CD4-positive, alpha-beta T cell (primary cell): ENCODE data around the gene ZFYVE1. TPM values are rescaled to one million over a fixed set of nuclear protein-coding genes. Genes with fewer than 3 reads are reported as not detected.

ENCODE experiments used
- ATAC-seq: fragments of 200-7000 bp; cut with Tn5 transposase; one replicate; pipeline ENCODE4 v1.10.0; 2022; ENCODE audit warnings: mild to moderate bottlenecking; ENCODE audit not compliant: poor library complexity
- CTCF ChIA-PET: fragments of 350-600 bp; sonication (Branson Sonifier 250); formaldehyde crosslinking; loops from one replicate; lab custom pipeline; 2021; ENCODE audit warnings: antibody characterized with exemption, inconsistent platforms; lab: Charles Lee
- POLR2A ChIA-PET: fragments of 350-600 bp; sonication (Branson Sonifier 250); formaldehyde crosslinking; loops from one replicate; lab custom pipeline; 2021; ENCODE audit warnings: antibody characterized with exemption, inconsistent platforms; lab: Charles Lee
- DNase-seq, 14 experiments: peaks; one replicate each; pipeline ENCODE4 v3.0.0-alpha.2; 2013 to 2020; ENCODE audit warnings: mixed read lengths in 2 of 14
- H3K27ac ChIP-seq, 2 donors: one replicate each; pipeline versions ENCODE4 v1.5.1 to v1.7.0; 2013; ENCODE audit warnings: low read length in 2 of 2, low read depth in 1 of 2, mild to moderate bottlenecking in 1 of 2
- H3K27me3 ChIP-seq, 2 experiments: 1 replicate in 1 of 2; 2 replicates in 1 of 2; pipeline versions ENCODE4 v1.6.1 to v1.7.0; 2013; ENCODE audit warnings: low read length in 2 of 2, control low read depth in 1 of 2, mild to moderate bottlenecking in 1 of 2, moderate library complexity in 1 of 2; ENCODE audit not compliant: insufficient read depth in 2 of 2, control insufficient read depth in 1 of 2
- H3K36me3 ChIP-seq: one replicate; pipeline ENCODE4 v1.6.1; 2013; ENCODE audit warnings: low read length, control low read depth; ENCODE audit not compliant: insufficient read depth
- H3K4me1 ChIP-seq: one replicate; pipeline ENCODE4 v1.6.1; 2013; ENCODE audit warnings: low read length, control low read depth; ENCODE audit not compliant: insufficient read depth
- H3K4me3 ChIP-seq: one replicate; pipeline ENCODE4 v1.5.1; 2013; ENCODE audit warnings: mild to moderate bottlenecking, low read length, moderate library complexity
- H3K9me3 ChIP-seq, 2 experiments: 1 replicate in 1 of 2; 2 replicates in 1 of 2; pipeline versions ENCODE4 v1.6.1 to v1.7.0; 2013; ENCODE audit warnings: low read length in 2 of 2, mild to moderate bottlenecking in 2 of 2, control low read depth in 1 of 2, moderate library complexity in 1 of 2; ENCODE audit not compliant: control insufficient read depth in 1 of 2, insufficient read depth in 1 of 2
- H3K27ac Mint-ChIP-seq: one replicate; pipeline ENCODE4 v1.8.0; 2020; ENCODE audit warnings: mixed read lengths
- H3K27me3 Mint-ChIP-seq: one replicate; pipeline ENCODE4 v1.8.0; 2021; ENCODE audit warnings: mixed read lengths
- H3K36me3 Mint-ChIP-seq: one replicate; pipeline ENCODE4 v1.8.0; 2021; ENCODE audit warnings: low read depth, mixed read lengths
- H3K4me1 Mint-ChIP-seq: one replicate; pipeline ENCODE4 v1.8.0; 2021; ENCODE audit warnings: low read depth, mixed read lengths
- H3K4me3 Mint-ChIP-seq: one replicate; pipeline ENCODE4 v1.8.0; 2020; ENCODE audit warnings: mild to moderate bottlenecking, mixed read lengths
- H3K9me3 Mint-ChIP-seq: one replicate; pipeline ENCODE4 v1.8.0; 2020; ENCODE audit warnings: mixed read lengths
- CTCF ChIP-seq: fragments of 200-600 bp; IDR thresholded peaks from one replicate; pipeline ENCODE4 v1.8.0; 2022; ENCODE audit warnings: antibody characterized with exemption, mild to moderate bottlenecking
- intact Hi-C, 2 experiments: fragments of 100-400 bp; cut with DNase I in 1 of 2; cut with micrococcal nuclease in 1 of 2; formaldehyde crosslinking; loops; one replicate each; pipeline versions ENCODE4 v1.15.1 to v1.9.0; 2023 to 2025; cut with DNase I, micrococcal nuclease
- total RNA-seq, 174 experiments: library from RNA in 2 of 174; stranded (reverse) in 2 of 174; gene quantifications; one replicate each; pipeline ENCODE4 v1.2.3 and lab custom pipeline; 2021 to 2026

Gene ZFYVE1
- total RNA-seq, 2 experiments from 2014 or later = 9.3 to 10.9 TPM

DNA sequence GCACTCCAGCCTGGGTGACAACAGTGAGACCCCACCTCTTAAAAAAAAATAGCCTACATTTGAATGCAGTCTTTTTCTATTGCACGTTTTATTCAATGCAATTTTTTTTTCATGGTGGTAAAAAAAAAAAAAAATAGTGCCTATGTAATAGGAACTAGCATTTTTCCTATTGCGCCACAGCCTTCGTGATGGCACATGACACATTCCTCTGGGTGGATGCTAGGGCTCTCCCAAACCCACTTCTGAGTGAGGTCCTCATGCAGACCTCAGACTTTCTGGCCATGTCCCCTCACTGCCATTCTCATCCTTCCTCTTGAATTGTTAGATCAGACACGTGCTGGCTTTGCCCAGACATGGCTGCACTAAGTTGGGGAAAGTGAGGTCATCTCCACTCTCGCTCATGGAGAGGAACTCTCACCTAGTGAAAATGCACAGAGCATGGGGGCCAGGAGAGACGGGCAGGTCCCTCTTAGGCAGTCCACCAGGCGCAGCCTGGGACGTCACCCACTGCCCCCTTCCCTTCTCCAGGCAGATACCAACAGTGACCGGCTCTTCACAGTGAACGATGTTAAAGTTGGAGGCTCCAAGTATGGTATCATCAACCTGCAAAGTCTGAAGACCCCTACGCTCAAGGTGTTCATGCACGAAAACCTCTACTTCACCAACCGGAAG is 81.4 kb downstream of the ZFYVE1 start:
- Mint-ChIP-seq H3K36me3 (peaks cover 76% of the 10 kb centered on the region), H3K9me3 (no peaks in the 10 kb centered on the region), H3K27me3 (no peaks in the 10 kb centered on the region), H3K4me1 (no peaks in the 10 kb centered on the region), H3K4me3 (no peak overlapping the region), H3K27ac (peak overlapping the region; percentile 20)
- Histone ChIP-seq H3K4me3 (no peak overlapping the region), H3K36me3 (peaks cover 32% of the 10 kb centered on the region), H3K4me1 (no peaks in the 10 kb centered on the region), H3K9me3 (no peaks in the 10 kb centered on the region), H3K27me3 (no peaks in the 10 kb centered on the region), H3K27ac (no peak overlapping the region)
- intact Hi-C loops = no loop called here
- DNase-seq (no peak), ATAC-seq (no peak)
- TF ChIP-seq CTCF = no peak
- ChIA-PET CTCF (no interaction called here), POLR2A (no interaction called here)

GRCh38 chr14:72943876-72944430 is 83.0 kb downstream of the ZFYVE1 start:
- no peaks in the 10 kb centered on the region for H3K4me1 Mint-ChIP-seq
- no peak for ATAC-seq
- H3K27me3 Mint-ChIP-seq = no peaks in the 10 kb centered on the region
- no peak overlapping the region for H3K27ac Mint-ChIP-seq
- H3K9me3 Mint-ChIP-seq = no peaks in the 10 kb centered on the region
- TF ChIP-seq CTCF = no peak
- no peak overlapping the region for H3K4me3 Mint-ChIP-seq
- ChIA-PET CTCF (no interaction called here), POLR2A (no interaction called here)
- intact Hi-C loops = no loop called here
- Histone ChIP-seq H3K27ac (no peak overlapping the region), H3K36me3 (peaks cover 43% of the 10 kb centered on the region), H3K9me3 (no peaks in the 10 kb centered on the region), H3K4me1 (no peaks in the 10 kb centered on the region), H3K4me3 (no peak overlapping the region), H3K27me3 (no peaks in the 10 kb centered on the region)
- peaks cover 82% of the 10 kb centered on the region for H3K36me3 Mint-ChIP-seq
- no peak for DNase-seq

GRCh38 chr14:72942934-72943333 is 84.0 kb downstream of the ZFYVE1 start:
- peaks cover 5% of the 10 kb centered on the region for H3K4me1 Mint-ChIP-seq
- intact Hi-C loops = no loop called here
- Histone ChIP-seq H3K9me3 (no peaks in the 10 kb centered on the region), H3K4me3 (no peak overlapping the region), H3K27me3 (no peaks in the 10 kb centered on the region), H3K36me3 (peaks cover 52% of the 10 kb centered on the region), H3K27ac (no peak overlapping the region), H3K4me1 (peaks cover 1% of the 10 kb centered on the region)
- no peak for DNase-seq
- peaks cover 82% of the 10 kb centered on the region for H3K36me3 Mint-ChIP-seq
- POLR2A ChIA-PET = no interaction called here
- no peak overlapping the region for H3K4me3 Mint-ChIP-seq
- TF ChIP-seq CTCF = no peak
- H3K9me3 Mint-ChIP-seq = no peaks in the 10 kb centered on the region
- no peak overlapping the region for H3K27ac Mint-ChIP-seq
- ATAC-seq = no peak
- no peaks in the 10 kb centered on the region for H3K27me3 Mint-ChIP-seq
- CTCF ChIA-PET = no interaction called here
